ENCODE data around the gene TMEFF2.
A peak's percentile ranks its signal among the peaks of the same experiment; 100 is the strongest.

Gene TMEFF2

DNA sequence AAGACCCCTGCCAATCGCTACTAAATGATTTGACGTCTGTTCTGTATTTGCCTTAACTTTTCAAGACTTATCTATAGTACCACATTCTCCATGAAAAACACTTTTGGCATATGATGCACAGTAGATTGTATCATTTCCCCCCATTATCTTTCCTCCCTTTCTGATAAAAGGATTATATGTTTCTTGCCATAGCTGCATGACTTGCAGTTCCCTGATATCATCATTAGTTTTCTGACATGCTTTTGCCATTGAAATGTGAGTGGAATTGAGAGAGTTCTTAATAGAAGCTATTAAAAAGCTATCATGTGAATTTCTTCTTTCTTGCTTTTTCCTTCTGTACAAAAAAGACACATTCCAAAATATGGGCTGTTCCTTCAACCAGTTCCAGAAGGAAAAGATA is 130.3 kb downstream of the TMEFF2 start:
- no peak for DNase-seq (ENCODE audit: low spot score)

DNA sequence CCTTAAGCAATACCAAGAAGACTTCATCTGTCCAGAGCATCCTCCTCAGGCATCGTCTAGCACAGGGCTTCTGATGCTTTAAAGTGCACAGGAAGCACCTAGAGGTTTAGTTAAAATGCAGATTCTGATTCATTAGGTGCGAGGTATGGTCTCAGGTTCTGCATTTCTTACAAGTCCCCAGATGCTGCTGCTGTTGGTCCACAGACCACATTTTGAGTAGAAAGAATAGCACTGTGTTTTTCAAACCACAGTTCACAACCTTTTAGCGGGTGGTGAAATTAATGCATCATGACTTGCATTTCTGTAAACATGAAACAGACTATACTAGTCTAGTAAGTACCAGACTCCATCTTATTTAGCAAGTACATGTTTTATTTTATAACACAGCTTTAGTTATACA is 134.6 kb downstream of the TMEFF2 start:
- DNase-seq (ENCODE audit: low spot score): no peak

- no peak for DNase-seq (ENCODE audit: low spot score)
Measured at GRCh38 chr2:192059266-192059665, 135.5 kb downstream of the TMEFF2 start.

DNA sequence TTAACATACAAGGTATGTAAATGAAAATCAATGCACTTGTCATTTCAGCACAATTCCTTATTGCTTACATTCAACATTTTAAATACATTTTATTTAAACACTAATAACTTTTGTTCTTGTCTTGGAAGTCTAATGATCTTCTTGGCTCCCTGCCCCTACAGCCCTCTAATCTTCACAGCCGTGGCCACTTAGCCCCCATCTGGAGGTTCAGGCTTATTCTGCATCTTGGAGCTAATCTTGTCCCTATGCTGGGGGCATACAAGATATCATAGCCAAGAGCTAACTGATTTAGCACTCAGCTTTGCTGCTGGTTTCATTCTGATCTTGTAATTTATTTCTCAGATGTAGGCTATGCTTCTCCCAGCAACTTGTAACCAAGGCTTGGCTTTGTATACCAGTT is 140.8 kb downstream of the TMEFF2 start:
- DNase-seq (ENCODE audit: low spot score): no peak

- no peak for DNase-seq (ENCODE audit: low spot score)
Measured at GRCh38 chr2:192051533-192051932, 143.2 kb downstream of the TMEFF2 start.

- DNase-seq (ENCODE audit: low spot score): no peak
Measured at GRCh38 chr2:192049362-192049761, 145.4 kb downstream of the TMEFF2 start.

GRCh38 chr2:192047315-192048107 is 147.2 kb downstream of the TMEFF2 start:
- DNase-seq (ENCODE audit: low spot score): no peak

- no peak for DNase-seq (ENCODE audit: low spot score)
Measured at GRCh38 chr2:192044496-192044895, 150.2 kb downstream of the TMEFF2 start.

- no peak for DNase-seq (ENCODE audit: low spot score)
Measured at GRCh38 chr2:192043216-192043870, 151.4 kb downstream of the TMEFF2 start.

DNA sequence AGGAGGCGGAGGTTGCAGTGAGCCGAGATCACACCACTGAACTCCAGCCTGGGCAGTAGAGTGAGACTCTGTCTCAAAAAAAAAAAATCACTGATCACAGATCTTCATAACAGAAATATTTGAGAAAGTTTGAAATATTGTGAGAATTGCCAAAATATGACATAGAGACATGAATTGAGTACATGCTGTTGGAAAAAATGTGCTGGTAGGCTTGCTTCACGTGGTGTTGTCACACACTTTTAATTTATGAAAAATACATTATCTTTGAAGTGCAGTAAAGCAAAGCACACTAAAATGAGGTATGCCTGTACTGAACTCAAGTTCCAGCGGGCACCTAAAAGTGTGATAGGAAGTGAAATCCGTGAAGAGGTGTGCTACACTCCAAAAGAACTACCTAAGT is 152.6 kb downstream of the TMEFF2 start:
- DNase-seq (ENCODE audit: low spot score): no peak

- no peak for DNase-seq (ENCODE audit: low spot score)
Measured at GRCh38 chr2:192038110-192038509, 156.6 kb downstream of the TMEFF2 start.

DNA sequence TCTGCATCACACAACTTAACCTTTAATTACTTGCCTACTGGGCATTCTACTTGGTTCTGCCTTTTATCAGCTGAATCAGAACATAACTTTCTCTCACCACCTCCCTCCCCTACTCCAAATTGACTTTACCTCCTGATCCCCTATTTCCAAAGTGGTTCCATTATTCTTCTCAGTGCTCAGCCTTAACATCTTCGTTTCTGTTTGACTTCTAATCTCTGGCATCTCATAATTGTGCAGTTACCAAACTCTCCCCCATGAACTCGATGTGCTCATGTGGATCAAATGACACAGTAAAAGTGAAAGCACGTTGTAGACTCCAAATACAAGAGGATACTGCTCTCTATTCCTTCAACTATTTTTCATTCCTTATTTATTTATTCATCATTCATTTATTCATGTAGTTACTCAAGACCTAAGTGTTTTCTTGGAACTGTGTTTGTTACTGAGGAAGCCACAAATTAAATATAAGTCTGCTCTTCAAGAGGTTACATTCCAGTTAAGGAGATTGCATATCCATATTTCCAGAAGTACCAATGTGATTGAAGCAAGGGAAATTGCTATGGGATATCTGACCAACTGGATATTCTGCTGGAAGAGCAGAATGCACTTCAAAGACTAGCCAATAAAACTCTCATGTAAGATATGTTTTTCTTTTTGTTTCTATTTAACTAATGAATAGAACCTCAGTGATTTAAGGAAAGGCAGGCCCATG is 158.8 kb downstream of the TMEFF2 start:
- peak; percentile 38 for DNase-seq (ENCODE audit: low spot score)

DNA sequence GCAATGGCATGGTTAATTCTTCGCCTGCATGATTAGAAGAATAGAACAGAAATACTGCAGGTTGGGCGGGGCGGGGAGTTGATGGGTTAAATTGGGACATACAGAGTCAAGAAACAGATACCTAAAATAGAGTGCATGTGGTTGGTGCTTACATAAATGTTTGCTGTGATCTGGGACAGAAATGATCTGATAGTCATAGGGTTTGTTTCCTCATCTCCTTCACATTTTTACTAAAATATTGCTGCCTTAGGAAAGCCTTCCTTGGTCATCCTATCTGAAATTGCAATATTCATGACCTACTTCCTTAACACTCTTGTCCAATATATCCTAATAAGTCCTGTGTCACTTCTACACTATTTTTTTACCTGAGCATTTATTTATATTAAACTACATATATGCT is 163.9 kb downstream of the TMEFF2 start:
- DNase-seq (ENCODE audit: low spot score): no peak

DNA sequence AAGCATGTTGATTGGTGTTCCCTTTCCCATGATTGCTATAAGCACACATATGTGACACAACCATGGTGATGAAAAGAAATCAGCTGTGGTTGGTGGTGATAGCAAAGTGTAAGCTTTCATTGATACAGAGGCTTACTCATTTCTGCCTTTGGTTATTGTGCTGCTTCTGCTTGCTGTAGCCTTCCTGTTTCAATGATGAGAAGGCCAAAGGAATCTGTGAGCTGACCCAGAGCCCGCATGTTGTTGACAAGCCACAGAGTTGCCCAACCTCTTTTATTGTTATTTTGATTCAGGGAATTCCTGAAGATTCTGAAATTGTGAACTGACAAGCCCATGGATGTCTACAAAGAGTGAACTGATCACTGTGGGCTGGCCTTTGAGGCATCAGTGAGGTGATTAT is 164.4 kb downstream of the TMEFF2 start:
- DNase-seq (ENCODE audit: low spot score): peak; percentile 20

DNA sequence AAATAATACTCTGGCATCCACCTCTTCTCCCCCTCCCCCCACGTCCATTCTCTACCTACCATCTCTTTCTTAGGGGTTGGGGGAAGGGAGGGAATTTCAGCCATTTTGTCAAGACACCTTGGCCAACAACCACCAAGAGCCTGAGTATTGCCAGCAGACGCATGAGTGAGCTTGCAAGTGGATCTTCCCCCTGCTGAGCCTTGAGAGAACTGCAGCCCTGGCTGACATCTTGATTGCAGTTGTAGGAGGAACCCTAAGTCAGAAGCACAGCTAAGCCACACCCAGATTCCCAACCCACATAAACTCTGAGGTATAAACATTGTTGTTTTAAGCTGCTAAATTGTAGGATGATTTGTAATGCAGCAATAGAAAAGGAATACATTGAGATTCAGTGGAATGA is 165.6 kb downstream of the TMEFF2 start:
- DNase-seq (ENCODE audit: low spot score): no peak

GRCh38 chr2:192026825-192027120 is 168.0 kb downstream of the TMEFF2 start:
- no peak for DNase-seq (ENCODE audit: low spot score)

GRCh38 chr2:192026059-192026824 is 168.5 kb downstream of the TMEFF2 start:
- no peak for DNase-seq (ENCODE audit: low spot score)

DNA sequence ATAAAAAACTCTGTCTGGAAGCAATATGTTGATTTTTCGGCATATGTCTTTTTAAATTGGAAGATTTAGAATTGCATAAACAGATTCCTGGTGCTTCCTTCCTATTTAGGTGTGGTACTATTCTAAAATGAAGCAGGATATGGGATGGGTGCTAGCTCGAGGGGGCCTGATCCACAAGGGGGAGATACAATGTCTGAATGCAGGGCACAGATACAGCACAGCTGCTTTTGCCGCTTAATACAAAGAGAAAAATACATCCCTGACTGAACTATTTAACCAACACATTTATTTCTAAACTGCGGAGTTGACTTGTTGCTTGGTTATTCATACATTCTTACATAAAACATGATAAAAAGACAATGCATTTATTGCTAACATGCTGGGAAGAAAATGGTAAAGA is 169.1 kb downstream of the TMEFF2 start:
- no peak for DNase-seq (ENCODE audit: low spot score)

GRCh38 chr2:192023006-192023405 is 171.7 kb downstream of the TMEFF2 start:
- DNase-seq (ENCODE audit: low spot score): no peak

- DNase-seq (ENCODE audit: low spot score): no peak
Measured at GRCh38 chr2:192017844-192018243, 176.9 kb downstream of the TMEFF2 start.

GRCh38 chr2:192016265-192016664 is 178.5 kb downstream of the TMEFF2 start:
- peak; percentile 15 for DNase-seq (ENCODE audit: low spot score)

- no peak for DNase-seq (ENCODE audit: low spot score)
Measured at GRCh38 chr2:192013211-192013610, 181.5 kb downstream of the TMEFF2 start.

GRCh38 chr2:192011196-192011595 is 183.5 kb downstream of the TMEFF2 start:
- no peak for DNase-seq (ENCODE audit: low spot score)

Measured in AG08395 (cell line).